KOPT-K1 (cell line): Measurements from ENCODE around the gene RAPGEF1.

Source experiments
- H3K27ac ChIP-seq: fragments of 200-600 bp; sonication (generic); 2 replicates; pipeline ENCODE4 v1.5.1; 2016; ENCODE audit warnings: antibody characterized with exemption, mild to moderate bottlenecking, low read depth, low read length; ENCODE audit not compliant: poor library complexity, severe bottlenecking
- H3K36me3 ChIP-seq: fragments of 200-600 bp; sonication (generic); 2 replicates; pipeline ENCODE4 v1.5.1; 2017; ENCODE audit warnings: antibody characterized with exemption, mild to moderate bottlenecking, low read length, moderate library complexity; ENCODE audit not compliant: insufficient read depth
- H3K9me3 ChIP-seq: fragments of 200-600 bp; sonication (generic); 2 replicates; pipeline ENCODE4 v1.5.1; 2017; ENCODE audit warnings: antibody characterized with exemption, low read length, mild to moderate bottlenecking; ENCODE audit not compliant: insufficient read depth, poor library complexity, severe bottlenecking

Gene RAPGEF1

GRCh38 chr9:131738293-131739132 is 1.4 kb downstream of the RAPGEF1 start:
- no peaks in the 10 kb centered on the region for H3K9me3 ChIP-seq
- H3K27ac ChIP-seq, result peak overlapping the region; percentile 69
- H3K36me3 ChIP-seq, result no peaks in the 10 kb centered on the region

GRCh38 chr9:131737426-131737825 is 2.5 kb downstream of the RAPGEF1 start:
- Histone ChIP-seq H3K27ac (no peak overlapping the region), H3K9me3 (no peaks in the 10 kb centered on the region), H3K36me3 (no peaks in the 10 kb centered on the region)

GRCh38 chr9:131736431-131736830 is 3.4 kb downstream of the RAPGEF1 start:
- peak overlapping the region; percentile 76 for H3K27ac ChIP-seq
- H3K36me3 ChIP-seq, result no peaks in the 10 kb centered on the region

GRCh38 chr9:131735238-131736128 is 4.4 kb downstream of the RAPGEF1 start:
- H3K9me3 ChIP-seq, result no peaks in the 10 kb centered on the region
- peak overlapping the region; percentile 76 for H3K27ac ChIP-seq
- no peaks in the 10 kb centered on the region for H3K36me3 ChIP-seq

More at GRCh38 chr9:131736431-131736830, 3.4 kb downstream of the RAPGEF1 start:
- no peaks in the 10 kb centered on the region for H3K9me3 ChIP-seq

GRCh38 chr9:131734781-131735180 is 5.1 kb downstream of the RAPGEF1 start:
- H3K36me3 ChIP-seq, result no peaks in the 10 kb centered on the region
- peak overlapping the region; percentile 76 for H3K27ac ChIP-seq
- H3K9me3 ChIP-seq, result no peaks in the 10 kb centered on the region

- Histone ChIP-seq H3K27ac (peak overlapping the region; percentile 76), H3K9me3 (no peaks in the 10 kb centered on the region), H3K36me3 (no peaks in the 10 kb centered on the region)
These were observed 5.7 kb downstream of the RAPGEF1 start for GRCh38 chr9:131734165-131734610.

- Histone ChIP-seq H3K9me3 (no peaks in the 10 kb centered on the region), H3K36me3 (no peaks in the 10 kb centered on the region), H3K27ac (peak overlapping the region; percentile 76)
These were observed 6.3 kb downstream of the RAPGEF1 start for GRCh38 chr9:131733541-131734061.

GRCh38 chr9:131732636-131733289 is 7.1 kb downstream of the RAPGEF1 start:
- Histone ChIP-seq H3K27ac (peak overlapping the region; percentile 76), H3K9me3 (no peaks in the 10 kb centered on the region), H3K36me3 (no peaks in the 10 kb centered on the region)

GRCh38 chr9:131732061-131732526 is 7.8 kb downstream of the RAPGEF1 start:
- Histone ChIP-seq H3K36me3 (no peaks in the 10 kb centered on the region), H3K27ac (peak overlapping the region; percentile 76), H3K9me3 (no peaks in the 10 kb centered on the region)

- Histone ChIP-seq H3K9me3 (no peaks in the 10 kb centered on the region), H3K27ac (peak overlapping the region; percentile 76), H3K36me3 (no peaks in the 10 kb centered on the region)
These were observed 8.2 kb downstream of the RAPGEF1 start for GRCh38 chr9:131731644-131732043.

GRCh38 chr9:131731237-131731636 is 8.6 kb downstream of the RAPGEF1 start:
- H3K9me3 ChIP-seq, result no peaks in the 10 kb centered on the region
- H3K27ac ChIP-seq, result peak overlapping the region; percentile 76
- H3K36me3 ChIP-seq, result no peaks in the 10 kb centered on the region

GRCh38 chr9:131728961-131729360 is 10.9 kb downstream of the RAPGEF1 start:
- H3K27ac ChIP-seq, result peak overlapping the region; percentile 86
- no peaks in the 10 kb centered on the region for H3K9me3 ChIP-seq
- H3K36me3 ChIP-seq, result no peaks in the 10 kb centered on the region

- H3K36me3 ChIP-seq, result no peaks in the 10 kb centered on the region
- H3K27ac ChIP-seq, result peak overlapping the region; percentile 86
- no peaks in the 10 kb centered on the region for H3K9me3 ChIP-seq
These were observed 11.3 kb downstream of the RAPGEF1 start for GRCh38 chr9:131728546-131728910.

GRCh38 chr9:131727795-131728545 is 11.9 kb downstream of the RAPGEF1 start:
- Histone ChIP-seq H3K36me3 (no peaks in the 10 kb centered on the region), H3K27ac (peak overlapping the region; percentile 86), H3K9me3 (no peaks in the 10 kb centered on the region)
